GM19035 (cell line): ENCODE results near the gene LHX2.

ENCODE experiments used
- ATAC-seq: cut with Tn5 transposase; IDR thresholded peaks from one replicate; pipeline ENCODE4 v1.9.1; 2021; ENCODE audit not compliant: unreplicated experiment

LHX2 gene

GRCh38 chr9:124052401-124052800 lies 40.8 kb downstream of the LHX2 start:
- ATAC-seq = no peak

- peak; percentile 97 for ATAC-seq
These were observed 43.1 kb downstream of the LHX2 start for GRCh38 chr9:124054582-124055227.

GRCh38 chr9:124060844-124061605 lies 49.5 kb downstream of the LHX2 start:
- no peak for ATAC-seq

- no peak for ATAC-seq
These were observed 50.6 kb downstream of the LHX2 start for GRCh38 chr9:124062172-124062571.

- no peak for ATAC-seq
These were observed 55.4 kb downstream of the LHX2 start for GRCh38 chr9:124066783-124067577.

GRCh38 chr9:124068251-124068650 lies 56.7 kb downstream of the LHX2 start:
- ATAC-seq = no peak

- ATAC-seq = no peak
These were observed 63.2 kb downstream of the LHX2 start for GRCh38 chr9:124074746-124075145.

- ATAC-seq = no peak
These were observed 64.2 kb downstream of the LHX2 start for GRCh38 chr9:124075761-124076160.

GRCh38 chr9:124077915-124078572 lies 66.5 kb downstream of the LHX2 start:
- ATAC-seq = no peak

GRCh38 chr9:124078641-124079040 lies 67.1 kb downstream of the LHX2 start:
- ATAC-seq = no peak

GRCh38 chr9:124079176-124079925 lies 67.8 kb downstream of the LHX2 start:
- no peak for ATAC-seq

GRCh38 chr9:124082622-124083021 lies 71.1 kb downstream of the LHX2 start:
- no peak for ATAC-seq
